Fibroblast of lung (primary cell): Measurements from ENCODE around the gene L3MBTL4. TPM values are rescaled to one million over a fixed set of nuclear protein-coding genes. Genes with fewer than 3 reads are reported as not detected.

Experiments used
- DNase-seq, 2 donors: peaks; one replicate each; pipeline versions ENCODE4 v3.0.0 to v3.0.0-alpha.2; 2010; ENCODE audit warnings: low read depth in 2 of 2
- H2AFZ ChIP-seq: 2 replicates; pipeline ENCODE4 v1.5.1; 2012; ENCODE audit warnings: low read length, control low read depth, inconsistent platforms
- H3K27ac ChIP-seq: 2 replicates; pipeline ENCODE4 v1.5.1; 2011; ENCODE audit warnings: low read length, control low read depth; ENCODE audit not compliant: insufficient read depth
- H3K27me3 ChIP-seq: 2 replicates; pipeline ENCODE4 v1.5.1; 2011; ENCODE audit warnings: mild to moderate bottlenecking, low read length; ENCODE audit not compliant: control insufficient read depth, insufficient read depth
- H3K36me3 ChIP-seq: 2 replicates; pipeline ENCODE4 v1.5.1; 2011; ENCODE audit warnings: low read length; ENCODE audit not compliant: control insufficient read depth, insufficient read depth
- H3K4me1 ChIP-seq: 2 replicates; pipeline ENCODE4 v1.5.1; 2011; ENCODE audit warnings: low read length; ENCODE audit not compliant: control insufficient read depth, insufficient read depth; ENCODE audit errors: extremely low read depth
- H3K4me2 ChIP-seq: 2 replicates; pipeline ENCODE4 v1.5.1; 2011; ENCODE audit warnings: low read length, control low read depth; ENCODE audit not compliant: insufficient read depth; ENCODE audit errors: extremely low read depth
- H3K4me3 ChIP-seq, 4 experiments: fragments of 200-600 bp in 1 of 4; sonication (generic) in 1 of 4; replicated peaks in 1 of 4; 2 replicates each; pipeline ENCODE4 v1.5.1; 2011 to 2016; ENCODE audit warnings: low read length in 4 of 4, low read depth in 3 of 4, mild to moderate bottlenecking in 3 of 4, control low read depth in 2 of 4, inconsistent platforms in 1 of 4, mixed read lengths in 1 of 4; ENCODE audit not compliant: insufficient read depth in 1 of 4; ENCODE audit errors: control extremely low read depth in 1 of 4
- H3K79me2 ChIP-seq: 2 replicates; pipeline ENCODE4 v1.5.1; 2012; ENCODE audit warnings: mild to moderate bottlenecking, low read length, inconsistent platforms; ENCODE audit not compliant: control insufficient read depth, insufficient read depth
- H3K9ac ChIP-seq: 2 replicates; pipeline ENCODE4 v1.5.1; 2011; ENCODE audit warnings: mild to moderate bottlenecking, low read length, control low read depth; ENCODE audit not compliant: insufficient read depth
- H3K9me3 ChIP-seq: 2 replicates; pipeline ENCODE4 v1.5.1; 2012; ENCODE audit warnings: low read depth, low read length; ENCODE audit not compliant: control insufficient read depth, insufficient read depth
- H4K20me1 ChIP-seq: 2 replicates; pipeline ENCODE4 v1.5.1; 2011; ENCODE audit warnings: low read length; ENCODE audit not compliant: control insufficient read depth, insufficient read depth; ENCODE audit errors: extremely low read depth
- EZH2 ChIP-seq: IDR thresholded peaks from 2 replicates; pipeline ENCODE4 v1.5.1; 2012; ENCODE audit warnings: low read length, control low read depth, mild to moderate bottlenecking; ENCODE audit errors: missing control alignments
- polyA plus RNA-seq, 2 donors: library from polyadenylated mRNA; depleted of rRNA in 1 of 2; stranded (reverse) in 1 of 2; unstranded in 1 of 2; fragments of >200 nt; gene quantifications; 2 replicates each; pipeline ENCODE4 v1.2.1, GENCODE V29; 2011 to 2012; ENCODE audit warnings: missing spikeins in 1 of 2
- total RNA-seq: library from RNA; depleted of rRNA; stranded (reverse); fragments of >200 nt; gene quantifications from 2 replicates; pipeline ENCODE4 v1.2.1, GENCODE V29; 2014
- TF ChIP-seq, protein P1 (sequence below), 2 donors: IDR thresholded peaks in 1 of 2; conservative IDR thresholded peaks in 1 of 2; 1 replicate in 1 of 2; 2 replicates in 1 of 2; pipeline ENCODE4 v1.5.1; 2011 to 2012; ENCODE audit warnings: low read length in 2 of 2, control low read depth in 1 of 2, inconsistent platforms in 1 of 2, low read depth in 1 of 2, mild to moderate bottlenecking in 1 of 2

The L3MBTL4 gene
- total and polyA plus RNA-seq, 2 donors (not counting 1 experiment from before 2014, with no cell fraction given) = 0.06 to 0.33 TPM

DNA sequence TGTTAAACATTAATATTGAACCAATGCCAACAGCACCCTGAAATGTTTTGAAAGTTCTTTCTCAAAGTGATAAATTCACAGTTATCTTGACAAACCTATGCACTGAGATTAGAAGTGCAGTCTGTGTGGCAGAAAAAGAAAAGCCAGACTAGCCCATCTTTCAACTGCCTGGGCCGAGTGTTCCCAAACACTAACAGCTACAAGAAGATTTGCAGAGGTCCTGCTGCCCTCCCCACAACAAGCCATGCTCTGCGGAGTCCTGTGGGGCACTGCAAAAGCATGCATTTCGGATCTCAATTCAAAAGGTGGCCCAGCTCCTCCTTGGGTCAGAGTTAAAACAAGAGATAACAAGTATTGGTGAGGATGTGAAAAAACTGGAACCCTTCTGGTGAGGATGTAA lies 311.0 kb downstream of the L3MBTL4 start:
- Histone ChIP-seq H3K79me2 (no peaks in the 10 kb centered on the region), H3K4me3 (no peak overlapping the region), H2AFZ (no peak overlapping the region), H4K20me1 (no peaks in the 10 kb centered on the region), H3K4me1 (no peaks in the 10 kb centered on the region), H3K9me3 (no peaks in the 10 kb centered on the region), H3K9ac (no peak overlapping the region), H3K27me3 (no peaks in the 10 kb centered on the region), H3K36me3 (no peaks in the 10 kb centered on the region), H3K4me2 (no peak overlapping the region), H3K27ac (no peak overlapping the region)
- TF ChIP-seq, protein P1, sequence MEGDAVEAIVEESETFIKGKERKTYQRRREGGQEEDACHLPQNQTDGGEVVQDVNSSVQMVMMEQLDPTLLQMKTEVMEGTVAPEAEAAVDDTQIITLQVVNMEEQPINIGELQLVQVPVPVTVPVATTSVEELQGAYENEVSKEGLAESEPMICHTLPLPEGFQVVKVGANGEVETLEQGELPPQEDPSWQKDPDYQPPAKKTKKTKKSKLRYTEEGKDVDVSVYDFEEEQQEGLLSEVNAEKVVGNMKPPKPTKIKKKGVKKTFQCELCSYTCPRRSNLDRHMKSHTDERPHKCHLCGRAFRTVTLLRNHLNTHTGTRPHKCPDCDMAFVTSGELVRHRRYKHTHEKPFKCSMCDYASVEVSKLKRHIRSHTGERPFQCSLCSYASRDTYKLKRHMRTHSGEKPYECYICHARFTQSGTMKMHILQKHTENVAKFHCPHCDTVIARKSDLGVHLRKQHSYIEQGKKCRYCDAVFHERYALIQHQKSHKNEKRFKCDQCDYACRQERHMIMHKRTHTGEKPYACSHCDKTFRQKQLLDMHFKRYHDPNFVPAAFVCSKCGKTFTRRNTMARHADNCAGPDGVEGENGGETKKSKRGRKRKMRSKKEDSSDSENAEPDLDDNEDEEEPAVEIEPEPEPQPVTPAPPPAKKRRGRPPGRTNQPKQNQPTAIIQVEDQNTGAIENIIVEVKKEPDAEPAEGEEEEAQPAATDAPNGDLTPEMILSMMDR (conservative IDR thresholded peaks at IDR 0.05 in 1 of 2, IDR thresholded peaks at IDR 0.05 in 1 of 2; ENCODE audit: low read depth in 1 of 2, low read length in 2 of 2) = no peak
- no peak for TF ChIP-seq EZH2
- no peak for DNase-seq

DNA sequence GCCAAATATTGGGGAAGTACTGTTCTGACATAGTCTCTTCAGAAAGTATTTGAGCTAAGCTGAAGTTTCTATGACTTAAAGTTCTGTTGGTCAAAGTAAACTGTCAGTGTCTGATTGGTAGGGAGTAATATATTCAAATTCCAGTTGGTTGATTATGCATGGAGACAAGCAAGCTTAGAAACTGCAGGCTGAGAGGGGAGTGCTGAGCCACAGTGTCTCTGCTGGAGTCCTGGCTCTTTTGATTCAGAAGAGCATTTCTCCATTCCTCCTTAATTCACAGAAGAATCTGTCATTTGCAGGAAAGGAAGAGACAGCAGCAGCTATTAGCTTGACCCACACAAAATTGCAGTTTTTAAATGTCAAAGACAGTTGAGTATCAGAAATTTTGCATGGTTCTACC lies 318.0 kb downstream of the L3MBTL4 start:
- Histone ChIP-seq H2AFZ (no peak overlapping the region), H4K20me1 (no peaks in the 10 kb centered on the region), H3K27ac (no peak overlapping the region), H3K79me2 (no peaks in the 10 kb centered on the region), H3K9ac (no peak overlapping the region), H3K36me3 (no peaks in the 10 kb centered on the region), H3K27me3 (peaks cover 2% of the 10 kb centered on the region), H3K4me1 (no peaks in the 10 kb centered on the region), H3K4me2 (no peak overlapping the region), H3K9me3 (no peaks in the 10 kb centered on the region), H3K4me3 (no peak overlapping the region)
- DNase-seq = no peak
- TF ChIP-seq, protein P1 (conservative IDR thresholded peaks at IDR 0.05 in 1 of 2, IDR thresholded peaks at IDR 0.05 in 1 of 2; ENCODE audit: low read depth in 1 of 2, low read length in 2 of 2) = no peak
- TF ChIP-seq EZH2 = no peak

DNA sequence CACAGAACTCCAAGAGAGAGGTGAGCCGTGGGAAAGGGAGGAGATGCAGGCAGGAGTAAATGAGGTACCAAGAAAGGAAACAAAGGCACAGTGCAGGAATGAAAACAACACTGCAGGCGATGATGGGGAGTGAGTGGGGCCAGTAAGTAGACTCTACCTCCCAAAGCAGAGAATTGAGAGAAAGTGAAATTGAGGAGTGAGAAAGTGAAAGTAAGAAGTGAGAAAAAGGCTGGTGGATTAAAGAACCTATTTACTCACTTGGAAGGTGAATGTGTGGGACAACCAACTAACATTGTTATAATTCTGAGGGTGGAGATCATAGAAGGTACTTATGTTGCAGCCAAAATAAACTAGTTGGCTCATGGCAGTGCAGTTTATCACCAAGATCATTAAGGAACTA lies 326.3 kb downstream of the L3MBTL4 start:
- no peak overlapping the region for H3K27ac ChIP-seq
- no peaks in the 10 kb centered on the region for H3K4me1 ChIP-seq
- H3K79me2 ChIP-seq = no peaks in the 10 kb centered on the region
- no peaks in the 10 kb centered on the region for H3K36me3 ChIP-seq
- no peaks in the 10 kb centered on the region for H3K9me3 ChIP-seq
- TF ChIP-seq, protein P1 (conservative IDR thresholded peaks at IDR 0.05 in 1 of 2, IDR thresholded peaks at IDR 0.05 in 1 of 2; ENCODE audit: low read depth in 1 of 2, low read length in 2 of 2) = no peak
- TF ChIP-seq EZH2 = no peak
- H2AFZ ChIP-seq = no peak overlapping the region
- H3K9ac ChIP-seq = no peak overlapping the region
- DNase-seq = no peak
- peak overlapping the region; percentile 29 for H3K4me2 ChIP-seq
- H3K27me3 ChIP-seq = no peaks in the 10 kb centered on the region
- no peaks in the 10 kb centered on the region for H4K20me1 ChIP-seq
- H3K4me3 ChIP-seq = peak overlapping the region in 1 of 4 experiments; percentile 15
